Testis (tissue), 2 donors: ENCODE measurements around the gene CELSR1.

Experiments
- POLR2A ChIP-seq: fragments of 450-650 bp; IDR thresholded peaks from one replicate; pipeline ENCODE4 v1.6.1; 2017; ENCODE audit warnings: antibody characterized with exemption, mild to moderate bottlenecking, moderate library complexity
- TF ChIP-seq, protein P1 (sequence below), 3 experiments: fragments of 450-650 bp in 2 of 3; fragments of 200-600 bp in 1 of 3; sonication (generic) in 1 of 3; IDR thresholded peaks; one replicate each; pipeline ENCODE4 v1.5.1; 2016 to 2019; ENCODE audit warnings: antibody characterized with exemption in 3 of 3, mild to moderate bottlenecking in 2 of 3, moderate library complexity in 1 of 3

DNA sequence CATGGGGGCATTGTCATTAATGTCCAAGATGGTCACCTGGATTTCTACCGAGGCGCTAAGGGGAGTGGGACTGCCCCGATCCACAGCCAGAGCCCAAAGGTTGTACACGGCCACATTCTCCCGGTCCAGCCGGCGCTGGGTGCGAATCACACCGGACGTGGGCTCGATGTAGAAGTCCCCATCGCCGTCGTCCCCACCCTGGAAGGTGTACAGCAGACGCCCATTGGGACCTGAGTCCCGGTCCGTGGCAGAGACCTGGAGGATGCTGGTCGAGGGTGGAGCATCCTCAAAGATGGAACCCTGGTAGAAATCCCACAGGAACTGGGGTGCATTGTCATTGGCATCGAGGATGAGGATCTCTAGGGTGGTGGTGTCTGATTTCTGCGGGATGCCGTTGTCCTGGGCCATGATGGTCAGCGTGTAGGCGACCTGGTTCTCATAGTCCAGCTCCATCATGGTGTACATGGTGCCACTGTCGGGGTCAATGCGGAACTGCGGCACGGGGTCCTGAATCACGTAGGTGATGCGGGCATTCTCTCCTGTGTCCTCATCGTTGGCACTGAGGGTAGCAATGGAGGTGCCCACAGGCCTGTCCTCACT is 3.1 kb downstream of the CELSR1 start:
- TF ChIP-seq, protein P1, sequence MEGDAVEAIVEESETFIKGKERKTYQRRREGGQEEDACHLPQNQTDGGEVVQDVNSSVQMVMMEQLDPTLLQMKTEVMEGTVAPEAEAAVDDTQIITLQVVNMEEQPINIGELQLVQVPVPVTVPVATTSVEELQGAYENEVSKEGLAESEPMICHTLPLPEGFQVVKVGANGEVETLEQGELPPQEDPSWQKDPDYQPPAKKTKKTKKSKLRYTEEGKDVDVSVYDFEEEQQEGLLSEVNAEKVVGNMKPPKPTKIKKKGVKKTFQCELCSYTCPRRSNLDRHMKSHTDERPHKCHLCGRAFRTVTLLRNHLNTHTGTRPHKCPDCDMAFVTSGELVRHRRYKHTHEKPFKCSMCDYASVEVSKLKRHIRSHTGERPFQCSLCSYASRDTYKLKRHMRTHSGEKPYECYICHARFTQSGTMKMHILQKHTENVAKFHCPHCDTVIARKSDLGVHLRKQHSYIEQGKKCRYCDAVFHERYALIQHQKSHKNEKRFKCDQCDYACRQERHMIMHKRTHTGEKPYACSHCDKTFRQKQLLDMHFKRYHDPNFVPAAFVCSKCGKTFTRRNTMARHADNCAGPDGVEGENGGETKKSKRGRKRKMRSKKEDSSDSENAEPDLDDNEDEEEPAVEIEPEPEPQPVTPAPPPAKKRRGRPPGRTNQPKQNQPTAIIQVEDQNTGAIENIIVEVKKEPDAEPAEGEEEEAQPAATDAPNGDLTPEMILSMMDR (IDR thresholded peaks at IDR 0.05) = no peak
- no peak for TF ChIP-seq POLR2A
